ENCODE results near the gene CIB4. TPM values are rescaled to one million over a fixed set of nuclear protein-coding genes. Genes with fewer than 3 reads are reported as not detected.

CIB4 gene
- total and polyA plus RNA-seq, 12 donors: not detected

DNA sequence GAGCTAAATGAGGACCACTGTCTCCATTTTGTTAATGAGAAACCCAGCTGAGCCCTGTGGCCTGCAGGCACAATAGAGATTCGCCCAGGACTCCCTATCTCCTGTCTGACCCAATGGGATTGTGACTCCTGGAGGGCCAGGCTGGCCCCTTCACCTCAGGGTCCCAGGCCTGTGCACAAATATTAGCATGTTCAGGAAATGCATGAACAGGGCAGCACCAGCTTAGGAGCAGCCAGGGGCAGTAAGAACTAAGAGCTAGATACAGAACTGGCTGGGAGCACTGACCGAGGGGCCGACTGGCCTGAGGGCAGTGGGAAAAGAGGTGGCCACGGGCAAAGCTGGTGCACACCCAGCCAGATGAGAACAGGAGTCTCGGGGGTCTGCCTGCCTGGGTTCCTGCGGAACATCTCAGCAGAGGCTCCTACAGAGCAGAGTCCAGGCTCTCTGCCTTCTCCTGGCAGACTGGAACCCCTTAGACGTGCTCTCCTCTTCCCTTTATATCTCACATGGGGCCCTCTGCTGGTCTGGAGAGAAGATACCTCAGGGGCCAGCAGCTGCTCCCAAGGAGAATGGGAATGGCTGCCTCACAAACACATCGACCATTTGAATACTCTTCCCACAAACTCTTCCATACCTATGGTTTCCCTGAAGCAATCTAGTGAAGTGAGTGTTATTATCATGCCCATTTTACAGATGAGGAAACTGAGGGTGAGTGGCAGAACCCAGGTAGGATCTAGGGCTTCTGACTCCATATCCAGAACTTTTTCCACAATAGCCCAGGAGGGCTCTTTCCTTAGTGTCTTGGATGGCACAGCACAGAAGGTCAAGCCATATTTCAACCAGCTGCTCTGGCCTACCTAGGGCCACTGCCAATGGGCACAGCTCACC is 85.7 kb downstream of the CIB4 start:
- Histone ChIP-seq H3K27ac (no peak overlapping the region), H3K27me3 (peaks cover 0 to 66% (median 35%) of the 10 kb centered on the region in 7 donors), H3K4me3 (no peak overlapping the region), H3K36me3 (no peaks in the 10 kb centered on the region), H3K9me3 (no peaks in the 10 kb centered on the region), H3K4me1 (no peaks in the 10 kb centered on the region)
- ATAC-seq (no peak), DNase-seq (no peak)
- WGBS, 2 donors: 71 to 80% methylated on average over 8 of the region's 8 CpGs
- intact Hi-C loops (cut with DNase I): no loop called here
- TF ChIP-seq, protein P1, sequence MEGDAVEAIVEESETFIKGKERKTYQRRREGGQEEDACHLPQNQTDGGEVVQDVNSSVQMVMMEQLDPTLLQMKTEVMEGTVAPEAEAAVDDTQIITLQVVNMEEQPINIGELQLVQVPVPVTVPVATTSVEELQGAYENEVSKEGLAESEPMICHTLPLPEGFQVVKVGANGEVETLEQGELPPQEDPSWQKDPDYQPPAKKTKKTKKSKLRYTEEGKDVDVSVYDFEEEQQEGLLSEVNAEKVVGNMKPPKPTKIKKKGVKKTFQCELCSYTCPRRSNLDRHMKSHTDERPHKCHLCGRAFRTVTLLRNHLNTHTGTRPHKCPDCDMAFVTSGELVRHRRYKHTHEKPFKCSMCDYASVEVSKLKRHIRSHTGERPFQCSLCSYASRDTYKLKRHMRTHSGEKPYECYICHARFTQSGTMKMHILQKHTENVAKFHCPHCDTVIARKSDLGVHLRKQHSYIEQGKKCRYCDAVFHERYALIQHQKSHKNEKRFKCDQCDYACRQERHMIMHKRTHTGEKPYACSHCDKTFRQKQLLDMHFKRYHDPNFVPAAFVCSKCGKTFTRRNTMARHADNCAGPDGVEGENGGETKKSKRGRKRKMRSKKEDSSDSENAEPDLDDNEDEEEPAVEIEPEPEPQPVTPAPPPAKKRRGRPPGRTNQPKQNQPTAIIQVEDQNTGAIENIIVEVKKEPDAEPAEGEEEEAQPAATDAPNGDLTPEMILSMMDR (IDR thresholded peaks at IDR 0.05): no peak

DNA sequence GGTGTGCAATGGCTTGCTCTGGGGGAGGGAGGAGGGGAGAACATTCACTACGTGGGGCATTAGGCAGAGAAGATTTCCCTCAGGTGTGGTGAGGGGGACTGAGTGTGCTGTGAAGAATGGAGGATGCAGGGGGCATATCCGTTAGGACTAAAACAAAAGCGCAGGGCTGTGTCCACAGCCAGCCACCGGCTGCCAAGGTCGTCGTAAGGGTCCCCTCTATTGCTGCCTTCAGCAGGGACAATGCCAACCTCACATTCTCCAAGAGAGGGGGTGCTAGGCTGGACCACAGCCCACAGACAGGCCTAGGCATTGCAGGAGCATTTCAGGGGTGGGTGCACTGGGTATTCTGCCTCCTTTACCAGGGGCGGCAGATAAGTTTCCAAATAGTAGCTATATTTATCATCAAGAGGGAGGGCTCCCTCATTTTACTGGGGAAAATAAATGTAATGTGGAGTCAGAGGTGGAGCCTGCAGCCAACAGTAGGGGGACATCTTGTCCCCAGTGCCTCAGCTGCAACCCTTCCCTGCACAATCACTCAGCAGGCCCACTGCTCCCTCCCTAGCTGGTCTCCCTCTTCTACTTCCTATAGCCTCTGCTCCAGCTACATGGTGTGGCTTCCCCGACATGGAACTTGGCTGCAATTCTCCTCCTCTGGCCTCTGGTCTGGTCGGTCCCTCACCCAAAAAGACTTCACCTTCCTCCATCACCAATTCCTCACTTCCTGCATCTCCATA is 88.4 kb downstream of the CIB4 start:
- Histone ChIP-seq H3K27me3 (peaks cover 0 to 49% (median 26%) of the 10 kb centered on the region in 7 donors), H3K27ac (no peak overlapping the region), H3K4me3 (no peak overlapping the region), H3K4me1 (no peaks in the 10 kb centered on the region), H3K9me3 (no peaks in the 10 kb centered on the region), H3K36me3 (no peaks in the 10 kb centered on the region)
- WGBS, 2 donors: 62 to 63% methylated on average over 9 of the region's 9 CpGs
- intact Hi-C loops (cut with DNase I): no loop called here
- DNase-seq (no peak), ATAC-seq (no peak)
- TF ChIP-seq, protein P1 (IDR thresholded peaks at IDR 0.05): no peak

DNA sequence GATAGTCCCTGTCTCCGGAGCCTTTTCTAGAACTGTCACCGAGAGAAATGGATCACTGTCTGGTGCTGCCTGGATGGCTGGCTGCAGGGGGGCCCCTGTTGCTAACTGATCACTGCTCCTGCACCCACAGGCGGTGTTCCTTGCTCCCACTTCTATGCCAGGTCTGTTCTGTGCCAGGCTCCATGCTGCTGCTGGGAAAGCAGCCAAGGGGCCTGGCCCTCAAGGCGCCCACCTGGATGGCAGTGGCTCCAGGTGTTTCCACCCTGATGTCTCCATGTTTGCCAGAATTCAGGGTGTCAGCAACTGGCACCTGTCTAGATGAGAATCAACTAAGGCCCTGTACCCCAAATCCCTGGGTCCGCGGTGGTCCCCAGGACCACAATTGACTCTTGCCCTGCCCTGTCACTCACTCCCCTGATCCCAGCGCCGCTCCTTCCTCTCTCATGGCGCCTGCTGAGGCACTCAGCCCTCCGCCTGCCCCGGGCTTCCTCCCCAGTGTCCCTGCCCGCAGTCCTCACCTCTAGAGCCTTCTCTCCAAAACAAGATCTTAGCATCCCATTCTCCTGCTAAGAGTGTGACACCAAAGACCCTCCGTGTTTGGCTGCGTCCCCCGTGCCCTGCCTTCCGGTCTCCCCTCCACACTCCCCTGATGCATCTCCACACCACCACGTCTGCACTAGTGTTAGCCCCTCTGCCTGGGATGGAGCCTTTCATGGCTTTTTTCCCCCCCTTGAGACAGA is 90.7 kb downstream of the CIB4 start:
- WGBS, 2 donors: 79 to 82% methylated on average over 17 of the region's 17 CpGs
- Histone ChIP-seq H3K27ac (no peak overlapping the region), H3K27me3 (peaks cover 0 to 39% (median 18%) of the 10 kb centered on the region in 7 donors), H3K9me3 (no peaks in the 10 kb centered on the region), H3K36me3 (no peaks in the 10 kb centered on the region), H3K4me3 (no peak overlapping the region), H3K4me1 (no peaks in the 10 kb centered on the region)
- DNase-seq (no peak), ATAC-seq (no peak)
- TF ChIP-seq, protein P1 (IDR thresholded peaks at IDR 0.05): no peak
- intact Hi-C loops (cut with DNase I): no loop called here

All from heart right ventricle (tissue), 16 donors.